Mesangial cell (primary cell): ENCODE results near the gene NECTIN1. TPM values are rescaled to one million over a fixed set of nuclear protein-coding genes. Genes with fewer than 3 reads are reported as not detected.

Experiments used
- total RNA-seq: library from RNA; depleted of rRNA; stranded (reverse); fragments of >200 nt; gene quantifications from 2 replicates; pipeline ENCODE4 v1.2.3, GENCODE V29; 2015

NECTIN1 gene
- total RNA-seq, result 8.0 and 14.3 TPM in 2 replicates

GRCh38 chr11:119728651-119729580, at the start of gene NECTIN1:
Gene NECTIN1 (minus strand): TSS chr11:119729200. CDS start chr11:119728553, 647 bp downstream.

